Measurements from ENCODE around the gene HIGD2A.
"Not testable (repeated sequence)": the region's sequence is repeated elsewhere in the genome, so short reads cannot be mapped to it uniquely, and the experiment has no call there.

Gene HIGD2A

GRCh38 chr5:176396330-176396729 is 7.8 kb downstream of the HIGD2A start:
- DNase-seq, result no peak

GRCh38 chr5:176397736-176398420 is 9.3 kb downstream of the HIGD2A start:
- no peak for DNase-seq

GRCh38 chr5:176400382-176401156 is 12.0 kb downstream of the HIGD2A start:
- DNase-seq, result no peak

- no peak for DNase-seq
These were observed 13.0 kb downstream of the HIGD2A start for GRCh38 chr5:176401281-176402205.

GRCh38 chr5:176405656-176406435 is 17.3 kb downstream of the HIGD2A start:
- no peak for DNase-seq

GRCh38 chr5:176406436-176407052 is 18.0 kb downstream of the HIGD2A start:
- no peak for DNase-seq

- DNase-seq, result no peak
These were observed 19.1 kb downstream of the HIGD2A start for GRCh38 chr5:176407456-176408251.

- not testable (repeated sequence) for DNase-seq
These were observed 19.7 kb downstream of the HIGD2A start for GRCh38 chr5:176408252-176408573.

GRCh38 chr5:176408590-176408989 is 20.0 kb downstream of the HIGD2A start:
- DNase-seq, result no peak

- DNase-seq, result no peak
These were observed 21.2 kb downstream of the HIGD2A start for GRCh38 chr5:176409765-176410164.

- DNase-seq, result no peak
These were observed 22.1 kb downstream of the HIGD2A start for GRCh38 chr5:176410486-176411180.

- DNase-seq, result no peak
These were observed 24.1 kb downstream of the HIGD2A start for GRCh38 chr5:176412517-176413254.

- no peak for DNase-seq
These were observed 24.7 kb downstream of the HIGD2A start for GRCh38 chr5:176413255-176413565.

- no peak for DNase-seq
These were observed 25.2 kb downstream of the HIGD2A start for GRCh38 chr5:176413709-176414191.

- no peak for DNase-seq
These were observed 26.2 kb downstream of the HIGD2A start for GRCh38 chr5:176414704-176415103.

GRCh38 chr5:176415240-176415951 is 26.8 kb downstream of the HIGD2A start:
- DNase-seq, result no peak

GRCh38 chr5:176415952-176416924 is 27.7 kb downstream of the HIGD2A start, which contains the start of gene CLTB:
TSS of gene CLTB (minus strand) at chr5:176416539. CDS start at chr5:176416363, 176 bp downstream.
- peak; percentile 86 for DNase-seq

- DNase-seq, result no peak
These were observed 28.4 kb downstream of the HIGD2A start for GRCh38 chr5:176416965-176417364.

Data from NCI-H2029 (cell line).